ENCODE measurements around the gene TPM4.
A peak's percentile ranks its signal among the peaks of the same experiment; 100 is the strongest.
"Not testable (repeated sequence)": the region's sequence is repeated elsewhere in the genome, so short reads cannot be mapped to it uniquely, and the experiment has no call there.

TPM4 gene

DNA sequence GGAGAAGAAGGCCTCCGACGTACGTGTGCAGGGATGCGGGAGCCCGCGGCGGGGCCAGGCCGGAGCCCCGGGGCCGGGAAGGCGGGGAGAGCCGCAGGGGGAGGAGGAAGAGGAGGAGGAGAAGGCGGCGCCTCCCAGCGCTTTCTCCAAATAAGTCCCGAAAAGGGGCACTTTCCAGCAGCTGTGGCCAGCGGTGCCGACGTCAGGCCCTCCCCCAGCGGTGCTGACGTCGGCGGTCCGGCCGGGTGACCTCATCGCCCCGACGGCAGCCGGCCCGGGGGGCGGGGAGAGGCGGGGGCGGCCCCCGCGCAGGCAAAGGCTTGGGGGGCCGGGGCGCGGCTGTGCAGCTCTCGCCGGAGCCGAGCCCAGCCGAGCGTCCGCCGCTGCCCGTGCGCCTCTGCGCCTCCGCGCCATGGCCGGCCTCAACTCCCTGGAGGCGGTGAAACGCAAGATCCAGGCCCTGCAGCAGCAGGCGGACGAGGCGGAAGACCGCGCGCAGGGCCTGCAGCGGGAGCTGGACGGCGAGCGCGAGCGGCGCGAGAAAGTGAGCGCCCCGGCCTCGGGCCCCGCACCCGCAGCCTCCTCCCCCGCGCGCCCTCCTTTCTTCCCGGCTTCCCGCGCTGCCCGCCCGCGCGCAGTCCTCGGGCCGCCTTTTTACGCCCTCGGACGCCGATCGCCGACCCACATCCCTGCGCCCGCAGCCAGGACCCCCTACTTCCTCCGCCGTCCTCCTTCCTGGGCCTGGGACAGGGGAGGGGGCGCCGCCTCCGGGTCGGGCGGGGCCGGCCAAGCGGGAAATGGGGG, at the start of gene TPM4:
TSS of gene TPM4 (plus strand) at position 342 of the 804 bp plus-strand sequence. CDS start at position 413, 71 bp downstream.
- DNase-seq, result peak; percentile 90

DNA sequence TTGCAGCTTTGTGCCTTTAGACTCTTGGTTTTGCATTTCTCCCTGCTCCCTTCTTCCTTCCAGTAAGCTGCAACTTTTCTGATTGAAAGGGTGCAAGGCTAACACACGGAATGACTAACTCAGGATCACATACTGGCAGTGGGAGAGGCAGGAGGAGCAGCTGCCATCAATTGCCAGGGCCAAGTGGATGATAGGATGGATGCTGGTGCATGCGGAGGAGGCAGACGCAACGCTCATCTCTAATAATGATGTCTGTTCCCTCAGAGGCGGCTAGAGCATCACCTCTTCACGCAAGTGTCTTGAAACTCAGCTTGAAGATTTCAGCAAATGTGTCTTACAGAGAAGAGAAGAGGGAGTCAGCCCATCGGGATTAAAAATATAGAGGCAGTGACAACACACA, 49.5 kb upstream of the TPM4 start:
- DNase-seq, result no peak

GRCh38 chr19:16027528-16027927, 48.8 kb upstream of the TPM4 start:
- no peak for DNase-seq

- not testable (repeated sequence) for DNase-seq
Measured at GRCh38 chr19:16030155-16030554, 46.1 kb upstream of the TPM4 start.

- DNase-seq, result no peak
Measured at GRCh38 chr19:16030964-16031871, 45.1 kb upstream of the TPM4 start.

- no peak for DNase-seq
Measured at GRCh38 chr19:16031872-16032200, 44.5 kb upstream of the TPM4 start.

DNA sequence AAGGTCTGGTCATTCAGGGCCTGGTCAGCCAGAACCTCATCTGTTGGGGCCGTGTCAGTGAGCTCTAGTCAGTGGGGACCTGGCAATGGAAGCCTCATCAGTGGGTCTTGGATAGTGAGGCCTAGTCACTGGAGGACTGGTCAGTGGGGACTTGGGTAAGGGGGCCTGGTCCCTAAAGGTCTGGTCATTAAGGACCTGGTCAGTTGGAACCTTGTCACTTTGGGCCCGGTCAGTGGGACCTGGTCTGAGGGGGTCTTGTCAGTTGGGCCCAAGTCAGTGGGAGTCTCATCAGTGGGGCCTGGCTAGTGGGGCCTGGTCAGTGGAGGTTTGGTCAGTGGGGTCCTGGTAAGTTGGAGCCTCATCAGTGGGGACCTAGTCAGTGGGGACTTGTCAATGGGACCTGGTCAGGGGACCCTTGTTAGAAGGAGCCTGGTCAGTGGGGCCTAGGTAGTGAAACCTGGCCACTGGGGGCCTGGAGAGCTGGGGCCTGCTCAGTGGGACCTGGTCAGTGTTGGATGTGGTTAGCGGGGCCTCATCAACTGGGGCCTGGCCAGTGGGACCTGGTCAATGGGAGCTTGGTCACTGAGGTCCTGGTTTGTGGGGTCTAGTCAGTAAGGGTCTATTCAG, 43.7 kb upstream of the TPM4 start:
- DNase-seq, result no peak

- no peak for DNase-seq
Measured at GRCh38 chr19:16033136-16033530, 43.2 kb upstream of the TPM4 start.

GRCh38 chr19:16033721-16034120, 42.6 kb upstream of the TPM4 start:
- no peak for DNase-seq

DNA sequence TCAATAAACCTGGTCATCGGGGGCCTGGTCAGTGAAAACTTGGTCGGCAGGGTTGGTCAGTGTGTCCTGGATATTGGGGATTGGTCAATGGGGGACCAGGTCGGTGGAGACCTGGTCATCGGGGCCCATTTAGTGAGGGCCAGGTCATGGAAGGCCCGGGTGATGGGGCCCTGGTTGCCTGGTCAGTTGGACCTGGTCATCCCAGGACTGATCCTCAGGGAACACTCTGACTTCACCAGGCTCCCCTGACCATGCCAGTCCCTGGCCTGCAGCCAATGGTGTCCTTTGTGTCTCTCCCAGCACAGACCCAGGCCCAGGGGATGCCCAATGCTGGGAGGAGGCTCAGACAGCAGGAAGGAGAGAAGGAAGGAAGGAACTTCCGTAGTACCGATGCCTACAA, 42.1 kb upstream of the TPM4 start:
- DNase-seq, result no peak

- no peak for DNase-seq
Measured at GRCh38 chr19:16034958-16035560, 41.2 kb upstream of the TPM4 start.

DNA sequence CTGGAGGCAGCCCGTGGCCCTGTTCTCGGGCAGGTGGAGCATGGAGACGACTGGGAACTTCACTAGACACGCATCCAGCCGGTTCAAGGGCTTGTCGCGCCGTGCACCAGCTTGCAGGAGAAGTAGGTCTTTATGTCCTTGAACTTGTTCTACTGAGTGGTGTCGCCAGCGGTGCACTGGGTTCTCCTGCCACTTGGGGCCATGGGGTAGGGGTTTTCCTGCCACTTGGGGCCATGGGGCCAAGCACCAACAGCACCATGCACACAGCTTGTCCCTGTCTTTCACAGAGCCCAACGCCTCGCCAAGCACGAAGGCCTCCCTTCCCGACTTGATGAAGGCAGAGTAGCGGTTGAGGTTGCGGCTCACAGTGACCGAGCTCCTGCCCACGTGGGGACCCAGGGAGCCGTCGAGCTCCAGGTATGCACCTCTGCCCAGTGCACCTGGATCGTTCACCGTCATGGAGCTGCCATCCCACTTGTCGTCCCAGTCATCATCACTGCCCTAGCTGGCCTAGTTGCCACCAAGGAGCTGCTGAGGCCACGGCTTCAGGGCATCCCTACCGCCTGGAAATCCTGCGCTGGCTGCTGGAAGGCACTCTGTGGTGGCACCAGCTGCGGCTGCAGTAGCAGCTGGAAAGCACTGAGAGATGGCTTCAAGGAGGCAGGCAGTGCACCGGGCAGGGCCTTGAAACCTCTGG, 40.5 kb upstream of the TPM4 start:
- DNase-seq, result no peak

DNA sequence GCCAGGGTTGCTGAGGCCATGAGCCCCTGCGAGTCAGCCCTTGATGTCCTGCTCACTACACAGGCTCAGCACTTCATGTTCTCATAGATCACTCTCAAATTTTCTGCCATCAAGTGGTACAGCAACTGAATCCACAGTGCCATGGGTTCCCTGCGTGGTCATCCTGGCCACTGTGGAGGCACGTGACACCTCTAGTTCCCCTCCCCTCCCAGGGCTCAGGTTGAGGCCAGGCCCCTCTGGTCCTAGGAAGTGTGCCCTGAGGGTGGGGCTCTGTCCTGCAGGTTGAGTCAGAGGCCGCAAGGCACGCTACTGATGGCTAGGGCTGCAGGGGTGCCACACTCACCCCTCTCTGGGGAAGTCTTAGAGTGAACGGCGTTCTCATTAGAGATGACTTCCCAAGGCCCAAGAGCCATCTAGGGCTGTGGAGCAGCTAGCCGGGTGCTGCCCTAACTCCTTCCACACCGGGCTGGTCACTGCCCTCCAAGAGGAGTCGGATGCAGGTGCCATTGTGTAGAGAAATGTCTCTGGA, 39.8 kb upstream of the TPM4 start:
- no peak for DNase-seq

- no peak for DNase-seq
Measured at GRCh38 chr19:16036941-16037340, 39.4 kb upstream of the TPM4 start.

DNA sequence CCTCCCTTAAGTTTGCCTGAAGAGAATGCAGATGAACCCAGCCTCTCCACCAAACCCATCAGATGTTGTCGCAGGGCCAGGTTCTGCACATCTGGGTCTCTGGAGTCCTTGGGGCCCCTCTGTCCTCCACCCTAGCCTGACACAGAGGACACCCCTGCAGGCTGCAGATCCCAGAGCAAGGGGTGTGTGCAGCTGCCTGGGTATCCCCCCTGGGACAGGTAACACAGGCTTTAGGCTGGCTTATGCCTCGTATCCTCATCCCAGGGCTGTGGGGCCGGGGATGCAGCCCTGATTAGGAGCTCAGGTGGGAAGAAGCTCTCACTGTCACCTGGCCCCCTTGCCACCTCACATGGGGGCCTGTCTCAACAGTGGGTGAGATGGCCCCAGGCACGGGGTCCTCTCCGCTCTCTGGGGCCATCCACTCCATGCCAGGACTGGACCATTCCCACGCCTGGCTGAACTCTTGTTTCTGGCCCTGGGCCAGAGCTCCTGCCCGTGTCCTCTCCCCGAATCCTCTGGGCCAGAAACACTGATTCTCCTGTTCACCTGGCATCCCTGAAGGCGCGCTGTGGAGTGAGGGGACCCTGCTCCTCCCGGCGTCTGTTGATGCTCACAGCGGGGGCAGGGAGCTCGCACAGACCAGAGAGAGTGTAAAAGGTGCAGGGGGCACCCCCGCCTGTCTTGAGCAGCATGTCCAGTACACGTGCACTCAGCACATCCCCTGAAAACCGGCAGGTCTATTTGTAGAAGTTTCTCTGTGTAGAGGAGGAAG, 38.7 kb upstream of the TPM4 start:
- DNase-seq, result no peak

DNA sequence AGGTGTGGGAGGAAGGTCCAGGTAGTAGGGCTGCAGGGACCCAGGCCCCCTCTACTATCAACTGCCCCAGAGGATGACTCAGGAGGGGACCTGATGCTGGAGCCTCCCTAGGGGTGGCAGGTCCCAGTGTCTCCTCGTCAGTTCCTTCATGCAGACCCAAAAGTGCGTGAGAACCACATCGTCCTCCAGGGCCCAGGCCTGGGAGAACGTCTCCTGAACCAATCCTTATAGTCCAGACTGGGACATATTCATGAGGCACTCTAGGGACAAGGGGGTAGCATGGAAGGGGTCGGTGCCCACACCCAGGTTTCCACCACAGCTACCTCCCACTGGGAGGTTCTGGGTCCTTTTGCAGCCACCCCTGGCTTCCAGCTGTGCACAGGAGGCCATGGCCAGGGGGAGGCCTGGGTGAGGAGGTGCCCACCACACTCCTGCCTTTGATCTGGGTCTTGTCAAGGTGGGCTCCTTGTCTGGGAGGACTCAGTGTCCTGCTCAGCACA, 38.0 kb upstream of the TPM4 start:
- no peak for DNase-seq

- DNase-seq, result no peak
Measured at GRCh38 chr19:16039081-16039480, 37.2 kb upstream of the TPM4 start.

DNA sequence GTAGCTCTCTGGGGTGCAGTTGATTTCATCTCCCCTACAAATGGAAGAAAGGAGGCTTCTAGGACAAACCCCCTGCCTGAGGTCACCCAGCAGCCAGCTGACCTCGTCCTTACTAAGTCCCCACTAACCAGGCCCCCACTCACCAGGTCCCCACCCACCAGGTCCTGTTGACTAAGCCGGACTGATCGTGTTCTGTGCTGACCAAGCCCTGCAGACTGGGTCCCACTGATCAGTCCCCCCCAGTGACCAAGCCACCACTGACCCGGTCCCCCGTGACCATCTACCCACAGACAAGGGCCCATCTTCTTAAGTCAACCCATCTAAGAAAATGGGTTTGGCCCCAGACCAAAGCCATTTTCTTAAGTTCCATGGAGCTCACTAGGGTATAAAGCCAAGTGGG, 36.8 kb upstream of the TPM4 start:
- no peak for DNase-seq

- DNase-seq, result no peak
Measured at GRCh38 chr19:16040642-16041041, 35.7 kb upstream of the TPM4 start.

GRCh38 chr19:16041299-16041990, 34.9 kb upstream of the TPM4 start:
- peak; percentile 77 for DNase-seq

GRCh38 chr19:16041991-16042386, 34.3 kb upstream of the TPM4 start:
- DNase-seq, result no peak
